K562 (cell line): ENCODE data around the gene DLGAP1.

Experiments used
- CCAR2 ChIP-seq: fragments of 200-400 bp; formaldehyde crosslinking; IDR thresholded peaks from 2 replicates; pipeline ENCODE4 v1.6.1; 2017; ENCODE audit warnings: mild to moderate bottlenecking, low read depth, low read length
- CTCF ChIP-seq, 3 experiments: IDR thresholded peaks in 2 of 3; conservative IDR thresholded peaks in 1 of 3; 2 replicates each; pipeline ENCODE4 v1.5.1; 2011 to 2012; ENCODE audit warnings: low read length in 3 of 3, mild to moderate bottlenecking in 3 of 3, control low read depth in 2 of 3, improper control_type of control experiment in 1 of 3, inconsistent platforms in 1 of 3, low read depth in 1 of 3, mixed read lengths in 1 of 3, moderate library complexity in 1 of 3; ENCODE audit not compliant: insufficient read depth in 2 of 3
- CUX1 ChIP-seq: fragments of 200-800 bp; sonication (Bioruptor generic); IDR thresholded peaks from 2 replicates; pipeline ENCODE4 v1.6.1; 2016; ENCODE audit warnings: missing genetic modification characterization, missing compliant biosample characterization
- GABPA ChIP-seq: fragments of 200-800 bp; sonication (Bioruptor generic); conservative IDR thresholded peaks from 2 replicates; pipeline ENCODE4 v1.6.1; 2016; ENCODE audit warnings: low read depth, missing genetic modification characterization, missing compliant biosample characterization
- HNRNPL ChIP-seq: fragments of 200-400 bp; formaldehyde crosslinking; IDR thresholded peaks from 2 replicates; pipeline ENCODE4 v1.6.1; 2017; ENCODE audit warnings: low read depth, mild to moderate bottlenecking, low read length
- IRF2 ChIP-seq: sonication (generic); formaldehyde crosslinking; IDR thresholded peaks from 2 replicates; pipeline ENCODE4 v1.8.1; 2022; ENCODE audit warnings: mild to moderate bottlenecking, missing genetic modification reagents
- JUND ChIP-seq, 2 experiments: IDR thresholded peaks; 2 replicates in 1 of 2; 3 replicates in 1 of 2; pipeline ENCODE4 v1.6.1; 2011; ENCODE audit warnings: borderline replicate concordance in 2 of 2, low read depth in 2 of 2, low read length in 2 of 2, improper control_type of control experiment in 1 of 2, missing biosample characterization in 1 of 2, missing genetic modification characterization in 1 of 2, missing genetic modification reagents in 1 of 2
- MAX ChIP-seq: sonication (generic); formaldehyde crosslinking; IDR thresholded peaks from 2 replicates; pipeline ENCODE4 v1.9.0; 2022; ENCODE audit warnings: mild to moderate bottlenecking, missing genetic modification reagents
- MTA1 ChIP-seq: fragments of 450-650 bp; IDR thresholded peaks from 2 replicates; pipeline ENCODE4 v1.6.1; 2017; ENCODE audit warnings: borderline replicate concordance
- POLR2AphosphoS5 ChIP-seq: IDR thresholded peaks from 2 replicates; pipeline ENCODE4 v1.6.1; 2011; ENCODE audit warnings: mild to moderate bottlenecking, low read depth, low read length, moderate library complexity; ENCODE audit not compliant: control insufficient read depth, insufficient read depth
- PYGO2 ChIP-seq: fragments of 450-650 bp; IDR thresholded peaks from 2 replicates; pipeline ENCODE4 v1.6.1; 2016; ENCODE audit warnings: mild to moderate bottlenecking, missing genetic modification characterization, moderate library complexity, missing compliant biosample characterization
- ZBTB17 ChIP-seq: fragments of 450-650 bp; formaldehyde crosslinking; IDR thresholded peaks from 2 replicates; pipeline ENCODE4 v1.4.0; 2020; ENCODE audit warnings: mild to moderate bottlenecking
- ZNF740 ChIP-seq, 3 experiments: fragments of 200-800 bp in 1 of 3; sonication (Bioruptor generic) in 1 of 3; sonication (generic) in 1 of 3; formaldehyde crosslinking in 1 of 3; IDR thresholded peaks; 2 replicates each; pipeline versions ENCODE4 v1.6.1 to v1.8.0; 2016 to 2022; ENCODE audit warnings: mild to moderate bottlenecking in 2 of 3, missing compliant biosample characterization in 2 of 3, missing genetic modification characterization in 2 of 3, missing genetic modification reagents in 1 of 3

- no peak for TF ChIP-seq ZBTB17 (CRISPR knock-in tag)
- no peak for TF ChIP-seq HNRNPL
- TF ChIP-seq POLR2AphosphoS5: no peak
- TF ChIP-seq CTCF (IDR thresholded peaks at IDR 0.05 in 2 of 3, conservative IDR thresholded peaks at IDR 0.05 in 1 of 3; ENCODE audit: insufficient read depth in 2 of 3, low read depth in 1 of 3, low read length in 3 of 3): no peak
- no peak for TF ChIP-seq GABPA (tag)
- TF ChIP-seq MAX: no peak
- no peak for TF ChIP-seq MTA1
- no peak for TF ChIP-seq IRF2
- TF ChIP-seq JUND (IDR thresholded peaks at IDR 0.05; ENCODE audit: borderline replicate concordance, low read depth, low read length): no peak
- TF ChIP-seq JUND (tag; IDR thresholded peaks at IDR 0.05; ENCODE audit: borderline replicate concordance, low read depth, low read length): no peak
- no peak for TF ChIP-seq PYGO2
- no peak for TF ChIP-seq ZNF740 (CRISPR knock-in tag; IDR thresholded peaks at IDR 0.05)
- TF ChIP-seq ZNF740 (tag; IDR thresholded peaks at IDR 0.05): no peak
- TF ChIP-seq CCAR2: no peak
- TF ChIP-seq CUX1: no peak
These were observed 618.4 kb downstream of the DLGAP1 start for GRCh38 chr18:3836483-3837335.
